ENCODE results near the gene MAP3K14.
"Not testable (repeated sequence)": the region's sequence is repeated elsewhere in the genome, so short reads cannot be mapped to it uniquely, and the experiment has no call there.

Gene MAP3K14

GRCh38 chr17:45316434-45317110 lies at the start of gene MAP3K14:
MAP3K14 (minus strand) TSS chr17:45317020; CDS start chr17:45290745, 26,275 bp downstream.
- peak; percentile 83 for DNase-seq (ENCODE audit: low spot score)

GRCh38 chr17:45366049-45366448 lies 49.2 kb upstream of the MAP3K14 start:
- DNase-seq (ENCODE audit: low spot score) = no peak

GRCh38 chr17:45364531-45365390 lies 47.9 kb upstream of the MAP3K14 start:
- peak; percentile 85 for DNase-seq (ENCODE audit: low spot score)

GRCh38 chr17:45363498-45363897 lies 46.7 kb upstream of the MAP3K14 start:
- no peak for DNase-seq (ENCODE audit: low spot score)

GRCh38 chr17:45361976-45362375 lies 45.2 kb upstream of the MAP3K14 start:
- no peak for DNase-seq (ENCODE audit: low spot score)

GRCh38 chr17:45361451-45361850 lies 44.6 kb upstream of the MAP3K14 start:
- DNase-seq (ENCODE audit: low spot score) = no peak

- DNase-seq (ENCODE audit: low spot score) = no peak
Observed at GRCh38 chr17:45357364-45357997, 40.7 kb upstream of the MAP3K14 start.

- DNase-seq (ENCODE audit: low spot score) = no peak
Observed at GRCh38 chr17:45355087-45355486, 38.3 kb upstream of the MAP3K14 start.

GRCh38 chr17:45353043-45353442 lies 36.2 kb upstream of the MAP3K14 start:
- DNase-seq (ENCODE audit: low spot score) = no peak

GRCh38 chr17:45351831-45352230 lies 35.0 kb upstream of the MAP3K14 start:
- DNase-seq (ENCODE audit: low spot score) = no peak

- no peak for DNase-seq (ENCODE audit: low spot score)
Observed at GRCh38 chr17:45347444-45347843, 30.6 kb upstream of the MAP3K14 start.

- DNase-seq (ENCODE audit: low spot score) = no peak
Observed at GRCh38 chr17:45346216-45347015, 29.6 kb upstream of the MAP3K14 start.

GRCh38 chr17:45345554-45346215 lies 28.9 kb upstream of the MAP3K14 start:
- no peak for DNase-seq (ENCODE audit: low spot score)

- DNase-seq (ENCODE audit: low spot score) = no peak
Observed at GRCh38 chr17:45345246-45345553, 28.4 kb upstream of the MAP3K14 start.

- DNase-seq (ENCODE audit: low spot score) = not testable (repeated sequence)
Observed at GRCh38 chr17:45343967-45344664, 27.3 kb upstream of the MAP3K14 start.

GRCh38 chr17:45342871-45343526 lies 26.2 kb upstream of the MAP3K14 start:
- DNase-seq (ENCODE audit: low spot score) = no peak

- no peak for DNase-seq (ENCODE audit: low spot score)
Observed at GRCh38 chr17:45342306-45342705, 25.5 kb upstream of the MAP3K14 start.

- DNase-seq (ENCODE audit: low spot score) = peak; percentile 92
Observed at GRCh38 chr17:45341533-45342158, 24.8 kb upstream of the MAP3K14 start.

GRCh38 chr17:45339646-45340605 lies 23.1 kb upstream of the MAP3K14 start:
- no peak for DNase-seq (ENCODE audit: low spot score)
